Measurements from ENCODE around the gene FIBP.
A peak's percentile ranks its signal among the peaks of the same experiment; 100 is the strongest.
"Not testable (repeated sequence)": the region's sequence is repeated elsewhere in the genome, so short reads cannot be mapped to it uniquely, and the experiment has no call there.

Gene FIBP

GRCh38 chr11:65912845-65913244 lies 24.6 kb upstream of the FIBP start:
- no peak for DNase-seq

- peak; percentile 51 to 53 for DNase-seq
These were observed 23.7 kb upstream of the FIBP start for GRCh38 chr11:65911682-65912568.

- DNase-seq: no peak
These were observed 19.6 kb upstream of the FIBP start for GRCh38 chr11:65907878-65908277.

GRCh38 chr11:65906602-65907001 lies 18.3 kb upstream of the FIBP start:
- no peak for DNase-seq

GRCh38 chr11:65903715-65904114 lies 15.4 kb upstream of the FIBP start:
- DNase-seq: no peak

- no peak for DNase-seq
These were observed 14.8 kb upstream of the FIBP start for GRCh38 chr11:65903068-65903481.

GRCh38 chr11:65900899-65901180 lies 12.6 kb upstream of the FIBP start:
- DNase-seq: no peak

- no peak for DNase-seq
These were observed 12.0 kb upstream of the FIBP start, which contains the start of gene FOSL1 for GRCh38 chr11:65900125-65900898. Gene FOSL1 (minus strand): TSS chr11:65900388. CDS start chr11:65900339, 49 bp downstream.

GRCh38 chr11:65899356-65900124 lies 11.3 kb upstream of the FIBP start:
- no peak for DNase-seq

GRCh38 chr11:65898656-65899355 lies 10.5 kb upstream of the FIBP start:
- no peak for DNase-seq

GRCh38 chr11:65897020-65897471 lies 8.8 kb upstream of the FIBP start:
- DNase-seq: no peak

GRCh38 chr11:65896034-65896999 lies 8.0 kb upstream of the FIBP start:
- no peak for DNase-seq

GRCh38 chr11:65895482-65895981 lies 7.3 kb upstream of the FIBP start:
- no peak for DNase-seq

- DNase-seq: no peak
These were observed 5.8 kb upstream of the FIBP start for GRCh38 chr11:65894034-65894591.

GRCh38 chr11:65892661-65893317 lies 4.5 kb upstream of the FIBP start:
- no peak for DNase-seq

GRCh38 chr11:65892137-65892540 lies 3.9 kb upstream of the FIBP start:
- DNase-seq: not testable (repeated sequence)

- DNase-seq: peak; percentile 51 to 71
These were observed 3.2 kb upstream of the FIBP start for GRCh38 chr11:65891219-65892136.

GRCh38 chr11:65890324-65891218 lies 2.3 kb upstream of the FIBP start, which contains the start of gene CCDC85B:
Gene CCDC85B (plus strand): TSS chr11:65890673. CDS start chr11:65890784, 111 bp downstream.
- DNase-seq: peak; percentile 83 to 90
